GM10248 (cell line): ENCODE results near the gene FAM209B.
A peak's percentile ranks its signal among the peaks of the same experiment; 100 is the strongest.
"Not testable (repeated sequence)": the region's sequence is repeated elsewhere in the genome, so short reads cannot be mapped to it uniquely, and the experiment has no call there.

Experiments
- CTCF ChIA-PET: fragments of 300-600 bp; sonication (Branson Sonifier 250); formaldehyde crosslinking; extraction: SDS; loops from one replicate; lab custom pipeline; 2021; ENCODE audit warnings: antibody characterized with exemption; lab: Yijun Ruan, JAX
- POLR2A ChIA-PET: fragments of 350-650 bp; sonication (Branson Sonifier 250); formaldehyde crosslinking; extraction: SDS; loops from one replicate; lab custom pipeline; 2020; ENCODE audit warnings: antibody characterized with exemption; lab: Yijun Ruan, JAX
- DNase-seq: peaks from one replicate; pipeline ENCODE4 v3.0.0; 2012; ENCODE audit errors: extremely low spot score
- CTCF ChIP-seq: IDR thresholded peaks from 2 replicates; pipeline ENCODE4 v1.5.1; 2012; ENCODE audit warnings: mild to moderate bottlenecking, low read depth; ENCODE audit errors: extremely low read depth, missing control alignments, control extremely low read depth

Gene FAM209B

GRCh38 chr20:56554869-56555268 is 21.8 kb downstream of the FAM209B start:
- TF ChIP-seq CTCF = no peak
- DNase-seq = peak; percentile 56
- ChIA-PET POLR2A (no interaction called here), CTCF (interaction anchor here (0.8 to 0.9 kb wide), 2 partner anchors 22 to 1887 kb away, joined by 3 read pairs; no protein-coding TSS in a partner anchor)

DNA sequence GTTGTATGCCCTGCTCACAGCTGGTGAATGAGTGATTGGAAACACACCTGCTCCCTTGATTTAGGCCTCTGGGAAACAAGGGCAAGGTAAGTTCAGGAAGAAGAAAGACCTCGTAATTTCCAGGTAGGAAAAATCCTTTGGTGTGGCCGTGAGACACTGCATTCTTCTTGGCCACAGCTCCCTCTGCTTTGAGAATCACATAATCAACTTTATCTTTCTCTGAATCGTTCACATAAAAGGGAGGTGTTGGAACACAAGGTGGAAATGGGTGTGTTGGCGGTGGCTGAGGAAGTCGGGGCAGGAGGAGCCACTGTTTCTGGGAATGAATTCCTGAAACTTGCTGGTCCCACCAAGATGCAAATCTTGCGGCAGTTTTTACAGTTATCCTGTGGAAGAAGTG is 25.9 kb downstream of the FAM209B start:
- no peak for TF ChIP-seq CTCF
- no peak for DNase-seq
- ChIA-PET POLR2A (no interaction called here), CTCF (interaction anchor here (0.8 kb wide), 1 partner anchor 8 kb away, joined by 3 read pairs; no protein-coding TSS in a partner anchor)

- DNase-seq, POLR2A ChIA-PET: not testable (repeated sequence)
- CTCF ChIA-PET = interaction anchor here (1.1 kb wide), 1 partner anchor 11 kb away, joined by 3 read pairs; no protein-coding TSS in a partner anchor
Measured at GRCh38 chr20:56564526-56564925, 31.5 kb downstream of the FAM209B start.

DNA sequence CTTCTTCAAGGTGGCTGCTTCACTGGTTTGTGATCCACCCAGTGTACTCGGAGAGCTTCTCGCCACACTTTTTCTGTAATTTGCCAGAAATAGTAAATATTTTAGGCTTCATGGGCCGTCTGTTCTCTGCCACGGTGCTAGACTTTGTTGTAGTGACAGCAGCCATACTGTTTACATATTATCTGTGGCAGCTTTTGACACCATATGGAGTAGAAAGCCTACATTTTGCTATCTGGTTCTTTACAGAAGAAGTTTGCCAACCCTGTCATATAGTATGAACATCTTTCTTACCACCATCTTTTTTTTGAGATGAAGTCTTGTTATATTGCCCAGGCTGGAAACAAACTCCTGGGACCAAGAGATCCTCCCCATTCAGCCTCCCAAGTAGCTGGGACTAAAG is 32.5 kb downstream of the FAM209B start:
- TF ChIP-seq CTCF = no peak
- no peak for DNase-seq
- POLR2A ChIA-PET = no interaction called here
- CTCF ChIA-PET = interaction anchor here (1.1 to 1.8 kb wide), 4 partner anchors 8 to 15 kb away, joined by 3 to 7 read pairs (median 4); no protein-coding TSS in a partner anchor

- TF ChIP-seq CTCF = no peak
- ChIA-PET CTCF (interaction anchor here (1.0 to 1.8 kb wide), 4 partner anchors 9 to 15 kb away, joined by 3 to 7 read pairs (median 4); no protein-coding TSS in a partner anchor), POLR2A (no interaction called here)
- no peak for DNase-seq
Measured at GRCh38 chr20:56566621-56567020, 33.6 kb downstream of the FAM209B start.

DNA sequence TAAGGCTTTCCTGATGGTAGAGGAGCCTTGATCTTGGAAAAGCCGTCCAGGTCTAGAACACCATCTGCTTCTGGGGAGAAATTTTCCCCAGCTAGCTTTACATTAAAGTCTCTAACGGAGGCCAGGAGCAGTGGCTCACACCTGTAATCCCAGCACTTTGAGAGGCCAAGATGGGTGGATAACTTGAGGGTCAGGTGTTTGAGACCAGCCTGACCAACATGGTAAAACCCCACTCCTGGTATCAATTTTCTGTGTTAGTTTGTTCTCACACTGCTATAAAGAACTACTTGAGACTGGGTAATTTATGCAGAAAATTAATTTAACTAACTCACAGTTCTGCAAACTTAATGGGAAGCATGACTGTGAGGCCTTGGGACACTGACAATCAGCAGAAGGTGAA is 37.8 kb downstream of the FAM209B start:
- TF ChIP-seq CTCF = no peak
- CTCF ChIA-PET = no interaction called here
- DNase-seq = no peak
- POLR2A ChIA-PET = no interaction called here

- ChIA-PET CTCF (no interaction called here), POLR2A (no interaction called here)
- no peak for DNase-seq
- no peak for TF ChIP-seq CTCF
Measured at GRCh38 chr20:56572172-56572571, 39.1 kb downstream of the FAM209B start.
